GM03348 (cell line): ENCODE data around the gene SNAI1.
A peak's percentile ranks its signal among the peaks of the same experiment; 100 is the strongest.
"Not testable (repeated sequence)": the region's sequence is repeated elsewhere in the genome, so short reads cannot be mapped to it uniquely, and the experiment has no call there.

ENCODE experiments used
- DNase-seq: peaks from one replicate; pipeline ENCODE4 v3.0.0; 2012; ENCODE audit warnings: low spot score

The SNAI1 gene

GRCh38 chr20:49964964-49965780 lies 17.6 kb upstream of the SNAI1 start:
- no peak for DNase-seq

- DNase-seq: no peak
Observed at GRCh38 chr20:49965781-49966305, 16.9 kb upstream of the SNAI1 start.

- DNase-seq: no peak
Observed at GRCh38 chr20:49966861-49967260, 15.9 kb upstream of the SNAI1 start.

- DNase-seq: no peak
Observed at GRCh38 chr20:49969234-49969633, 13.5 kb upstream of the SNAI1 start.

GRCh38 chr20:49969946-49970345 lies 12.8 kb upstream of the SNAI1 start:
- no peak for DNase-seq

- DNase-seq: no peak
Observed at GRCh38 chr20:49970498-49970897, 12.3 kb upstream of the SNAI1 start.

GRCh38 chr20:49973981-49974380 lies 8.8 kb upstream of the SNAI1 start:
- no peak for DNase-seq

- no peak for DNase-seq
Observed at GRCh38 chr20:49976542-49976941, 6.2 kb upstream of the SNAI1 start.

GRCh38 chr20:49977740-49978139 lies 5.0 kb upstream of the SNAI1 start:
- DNase-seq: not testable (repeated sequence)

GRCh38 chr20:49978685-49979029 lies 4.1 kb upstream of the SNAI1 start:
- no peak for DNase-seq

GRCh38 chr20:49979030-49979832 lies 3.5 kb upstream of the SNAI1 start:
- peak; percentile 90 for DNase-seq

- no peak for DNase-seq
Observed at GRCh38 chr20:49980140-49981008, 2.4 kb upstream of the SNAI1 start.

GRCh38 chr20:49981218-49982071 lies 1.3 kb upstream of the SNAI1 start:
- DNase-seq: no peak

- no peak for DNase-seq
Observed at GRCh38 chr20:49982072-49982345, 771 bp upstream of the SNAI1 start.

GRCh38 chr20:49983123-49983847 lies 505 bp downstream of the SNAI1 start:
- DNase-seq: peak; percentile 36

GRCh38 chr20:49983848-49984408 lies 1.1 kb downstream of the SNAI1 start:
- DNase-seq: peak; percentile 69

GRCh38 chr20:49984426-49985153 lies 1.8 kb downstream of the SNAI1 start:
- no peak for DNase-seq

GRCh38 chr20:49985157-49985556 lies 2.4 kb downstream of the SNAI1 start:
- no peak for DNase-seq

GRCh38 chr20:49985617-49986016 lies 2.8 kb downstream of the SNAI1 start:
- no peak for DNase-seq

GRCh38 chr20:49986049-49986448 lies 3.3 kb downstream of the SNAI1 start:
- no peak for DNase-seq
